Lower lobe of right lung (tissue), 2 donors: ENCODE results near the gene SERTAD2. TPM values are rescaled to one million over a fixed set of nuclear protein-coding genes. Genes with fewer than 3 reads are reported as not detected.

ENCODE experiments used
- ATAC-seq, 2 donors: fragments of 200-7000 bp; cut with Tn5 transposase; one replicate each; pipeline ENCODE4 v1.9.1; 2020 to 2022; ENCODE audit warnings: mild to moderate bottlenecking in 2 of 2, moderate library complexity in 2 of 2
- DNase-seq: peaks from one replicate; pipeline ENCODE4 v3.0.0-alpha.2; 2020
- H3K27ac ChIP-seq: fragments of 200-600 bp; one replicate; pipeline ENCODE4 v1.8.0; 2022
- H3K27me3 ChIP-seq: fragments of 200-600 bp; one replicate; pipeline ENCODE4 v1.8.0; 2022; ENCODE audit warnings: low read depth
- H3K36me3 ChIP-seq: fragments of 200-600 bp; one replicate; pipeline ENCODE4 v1.8.0; 2022; ENCODE audit warnings: mild to moderate bottlenecking
- H3K4me1 ChIP-seq: fragments of 200-600 bp; one replicate; pipeline ENCODE4 v1.8.0; 2022
- H3K4me3 ChIP-seq: fragments of 200-600 bp; one replicate; pipeline ENCODE4 v1.8.0; 2022; ENCODE audit warnings: mild to moderate bottlenecking
- H3K9me3 ChIP-seq: fragments of 200-600 bp; one replicate; pipeline ENCODE4 v1.8.0; 2022
- CTCF ChIP-seq: fragments of 200-600 bp; IDR thresholded peaks from one replicate; pipeline ENCODE4 v1.8.0; 2022; ENCODE audit warnings: antibody characterized with exemption, mild to moderate bottlenecking
- intact Hi-C: fragments of 100-400 bp; cut with DNase I; formaldehyde crosslinking; loops from one replicate; pipeline ENCODE4 v1.11.0; 2022
- total RNA-seq: library from RNA; stranded (reverse); fragmentation: NEBNext Ultra II Directional; extraction: Animal tissue kit (Norgen Biotek cat#: 25700); gene quantifications from one replicate; pipeline ENCODE4 v1.2.1, GENCODE V29; 2021
- donor health status: DM: no; HTN: yes; CAD: no; lungs with severe emphysema.

SERTAD2 gene
- total RNA-seq, 1 donor from 2014 or later: 20.1 TPM

- Histone ChIP-seq H3K27ac (no peak overlapping the region), H3K4me3 (no peak overlapping the region), H3K9me3 (no peaks in the 10 kb centered on the region), H3K4me1 (no peaks in the 10 kb centered on the region), H3K27me3 (no peaks in the 10 kb centered on the region), H3K36me3 (no peaks in the 10 kb centered on the region)
- no peak for TF ChIP-seq CTCF
- intact Hi-C loops: no loop called here
- no peak for ATAC-seq
- DNase-seq: no peak
Measured at GRCh38 chr2:64626146-64626809, 27.4 kb downstream of the SERTAD2 start.

GRCh38 chr2:64625299-64626145, 28.2 kb downstream of the SERTAD2 start:
- TF ChIP-seq CTCF: no peak
- DNase-seq: no peak
- intact Hi-C loops: no loop called here

GRCh38 chr2:64624862-64625261, 28.9 kb downstream of the SERTAD2 start:
- Histone ChIP-seq H3K4me3 (no peak overlapping the region), H3K36me3 (no peaks in the 10 kb centered on the region), H3K27me3 (no peaks in the 10 kb centered on the region), H3K9me3 (no peaks in the 10 kb centered on the region), H3K27ac (no peak overlapping the region), H3K4me1 (no peaks in the 10 kb centered on the region)
- TF ChIP-seq CTCF: no peak
- ATAC-seq (no peak), DNase-seq (no peak)
- intact Hi-C loops: no loop called here

More at GRCh38 chr2:64625299-64626145, 28.2 kb downstream of the SERTAD2 start:
- H3K27me3 ChIP-seq: no peaks in the 10 kb centered on the region
- no peak overlapping the region for H3K4me3 ChIP-seq
- ATAC-seq: no peak
- H3K4me1 ChIP-seq: no peaks in the 10 kb centered on the region
- H3K9me3 ChIP-seq: no peaks in the 10 kb centered on the region
- H3K27ac ChIP-seq: no peak overlapping the region
- no peaks in the 10 kb centered on the region for H3K36me3 ChIP-seq

- Histone ChIP-seq H3K27ac (no peak overlapping the region), H3K4me3 (no peak overlapping the region), H3K27me3 (no peaks in the 10 kb centered on the region), H3K4me1 (no peaks in the 10 kb centered on the region), H3K9me3 (no peaks in the 10 kb centered on the region), H3K36me3 (no peaks in the 10 kb centered on the region)
- DNase-seq: no peak
- no peak for ATAC-seq
- no peak for TF ChIP-seq CTCF
- intact Hi-C loops: no loop called here
Measured at GRCh38 chr2:64624108-64624610, 29.6 kb downstream of the SERTAD2 start.

GRCh38 chr2:64623242-64623850, 30.4 kb downstream of the SERTAD2 start:
- Histone ChIP-seq H3K4me1 (no peaks in the 10 kb centered on the region), H3K27me3 (no peaks in the 10 kb centered on the region), H3K27ac (no peak overlapping the region), H3K36me3 (no peaks in the 10 kb centered on the region), H3K4me3 (no peak overlapping the region), H3K9me3 (no peaks in the 10 kb centered on the region)
- intact Hi-C loops: no loop called here
- no peak for ATAC-seq
- DNase-seq: no peak
- no peak for TF ChIP-seq CTCF
